Muscle layer of colon (tissue), 2 donors: ENCODE data around the gene SCML2.
"Not testable (repeated sequence)": the region's sequence is repeated elsewhere in the genome, so short reads cannot be mapped to it uniquely, and the experiment has no call there.

Source experiments
- H3K27ac ChIP-seq: one replicate; pipeline ENCODE4 v1.7.0; 2013; ENCODE audit warnings: low read depth, mild to moderate bottlenecking, low read length, moderate library complexity
- H3K27me3 ChIP-seq, 2 donors: one replicate each; pipeline ENCODE4 v1.7.0; 2013; ENCODE audit warnings: low read length in 2 of 2, mild to moderate bottlenecking in 2 of 2; ENCODE audit not compliant: insufficient read depth in 2 of 2, control insufficient read depth in 1 of 2
- H3K36me3 ChIP-seq: one replicate; pipeline ENCODE4 v1.7.0; 2013; ENCODE audit warnings: mild to moderate bottlenecking, low read length; ENCODE audit not compliant: insufficient read depth
- H3K4me1 ChIP-seq: one replicate; pipeline ENCODE4 v1.7.0; 2013; ENCODE audit warnings: mild to moderate bottlenecking, low read length; ENCODE audit not compliant: insufficient read depth
- H3K4me3 ChIP-seq, 2 donors: one replicate each; pipeline ENCODE4 v1.7.0; 2013; ENCODE audit warnings: low read length in 2 of 2, low read depth in 1 of 2, mild to moderate bottlenecking in 1 of 2, moderate library complexity in 1 of 2
- H3K9ac ChIP-seq: one replicate; pipeline ENCODE4 v1.7.0; 2013; ENCODE audit warnings: low read length
- H3K9me3 ChIP-seq: one replicate; pipeline ENCODE4 v1.7.0; 2013; ENCODE audit warnings: mild to moderate bottlenecking, low read length
- donor health status: abdominal sarcoma.
- donor health status: Adenocarcinoma of cecum.

Gene SCML2

GRCh38 chrX:18271309-18271708 lies 83.2 kb downstream of the SCML2 start:
- H3K4me1 ChIP-seq: no peaks in the 10 kb centered on the region
- H3K9me3 ChIP-seq: no peaks in the 10 kb centered on the region
- H3K27me3 ChIP-seq: no peaks in the 10 kb centered on the region
- no peaks in the 10 kb centered on the region for H3K36me3 ChIP-seq
- no peak overlapping the region for H3K27ac ChIP-seq
- H3K4me3 ChIP-seq: no peak overlapping the region
- no peak overlapping the region for H3K9ac ChIP-seq

GRCh38 chrX:18255059-18255458 lies 99.4 kb downstream of the SCML2 start:
- no peak overlapping the region for H3K9ac ChIP-seq
- H3K9me3 ChIP-seq: no peaks in the 10 kb centered on the region
- H3K27me3 ChIP-seq: no peaks in the 10 kb centered on the region
- H3K36me3 ChIP-seq: no peaks in the 10 kb centered on the region
- no peak overlapping the region for H3K4me3 ChIP-seq
- no peak overlapping the region for H3K27ac ChIP-seq
- no peaks in the 10 kb centered on the region for H3K4me1 ChIP-seq

GRCh38 chrX:18252644-18253359 lies 101.7 kb downstream of the SCML2 start:
- H3K9me3 ChIP-seq: no peaks in the 10 kb centered on the region
- no peaks in the 10 kb centered on the region for H3K36me3 ChIP-seq
- H3K4me3 ChIP-seq: no peak overlapping the region
- H3K27ac ChIP-seq: no peak overlapping the region
- no peaks in the 10 kb centered on the region for H3K27me3 ChIP-seq
- no peak overlapping the region for H3K9ac ChIP-seq
- H3K4me1 ChIP-seq: no peaks in the 10 kb centered on the region

GRCh38 chrX:18229646-18230045 lies 124.8 kb downstream of the SCML2 start:
- H3K9me3 ChIP-seq, H3K4me3 ChIP-seq, H3K27ac ChIP-seq, H3K4me1 ChIP-seq, H3K9ac ChIP-seq, H3K36me3 ChIP-seq, H3K27me3 ChIP-seq: not testable (repeated sequence)

GRCh38 chrX:18228069-18228468 lies 126.4 kb downstream of the SCML2 start:
- Histone ChIP-seq H3K27ac (no peak overlapping the region), H3K4me1 (no peaks in the 10 kb centered on the region), H3K4me3 (no peak overlapping the region), H3K36me3 (no peaks in the 10 kb centered on the region), H3K9me3 (no peaks in the 10 kb centered on the region), H3K9ac (no peak overlapping the region), H3K27me3 (no peaks in the 10 kb centered on the region)

GRCh38 chrX:18227458-18227857 lies 127.0 kb downstream of the SCML2 start:
- H3K36me3 ChIP-seq: no peaks in the 10 kb centered on the region
- no peak overlapping the region for H3K4me3 ChIP-seq
- H3K27ac ChIP-seq: no peak overlapping the region
- no peaks in the 10 kb centered on the region for H3K4me1 ChIP-seq
- no peaks in the 10 kb centered on the region for H3K9me3 ChIP-seq
- no peak overlapping the region for H3K9ac ChIP-seq
- no peaks in the 10 kb centered on the region for H3K27me3 ChIP-seq

- H3K27ac ChIP-seq: no peak within 1 kb of the TSS
- H3K9ac ChIP-seq: no peak within 1 kb of the TSS
- H3K4me1 ChIP-seq: no peaks in the 10 kb centered on the region
- H3K27me3 ChIP-seq: no peaks in the 10 kb centered on the region
- no peaks in the 10 kb centered on the region for H3K9me3 ChIP-seq
- no peaks in the 10 kb centered on the region for H3K36me3 ChIP-seq
- H3K4me3 ChIP-seq: no peak within 1 kb of the TSS
Observed at GRCh38 chrX:18220786-18221185, 133.7 kb downstream of the SCML2 start, which contains the start of gene BEND2. Gene BEND2 (minus strand): TSS chrX:18220886. CDS start chrX:18220750, 136 bp downstream.

GRCh38 chrX:18210470-18210869 lies 144.0 kb downstream of the SCML2 start:
- Histone ChIP-seq H3K27ac (no peak overlapping the region), H3K27me3 (no peaks in the 10 kb centered on the region)

GRCh38 chrX:18206657-18207056 lies 147.8 kb downstream of the SCML2 start:
- H3K9me3 ChIP-seq: no peaks in the 10 kb centered on the region
- H3K36me3 ChIP-seq: no peaks in the 10 kb centered on the region
- H3K4me1 ChIP-seq: no peaks in the 10 kb centered on the region
- no peak overlapping the region for H3K27ac ChIP-seq
- no peak overlapping the region for H3K9ac ChIP-seq
- H3K27me3 ChIP-seq: no peaks in the 10 kb centered on the region
- H3K4me3 ChIP-seq: no peak overlapping the region

More at GRCh38 chrX:18210470-18210869, 144.0 kb downstream of the SCML2 start:
- Histone ChIP-seq H3K9me3 (no peaks in the 10 kb centered on the region), H3K9ac (no peak overlapping the region), H3K4me1 (no peaks in the 10 kb centered on the region), H3K36me3 (no peaks in the 10 kb centered on the region), H3K4me3 (no peak overlapping the region)

- H3K4me1 ChIP-seq: no peaks in the 10 kb centered on the region
- no peaks in the 10 kb centered on the region for H3K9me3 ChIP-seq
- no peaks in the 10 kb centered on the region for H3K27me3 ChIP-seq
- no peaks in the 10 kb centered on the region for H3K36me3 ChIP-seq
- no peak overlapping the region for H3K9ac ChIP-seq
- no peak overlapping the region for H3K27ac ChIP-seq
- no peak overlapping the region for H3K4me3 ChIP-seq
Observed at GRCh38 chrX:18203631-18204030, 150.9 kb downstream of the SCML2 start.

GRCh38 chrX:18194688-18195087 lies 159.8 kb downstream of the SCML2 start:
- Histone ChIP-seq H3K27me3 (no peaks in the 10 kb centered on the region), H3K4me1 (no peaks in the 10 kb centered on the region), H3K27ac (no peak overlapping the region), H3K9ac (no peak overlapping the region), H3K36me3 (no peaks in the 10 kb centered on the region), H3K4me3 (no peak overlapping the region), H3K9me3 (no peaks in the 10 kb centered on the region)
